Measurements from ENCODE around the gene EYS. TPM values are rescaled to one million over a fixed set of nuclear protein-coding genes. Genes with fewer than 3 reads are reported as not detected.

EYS gene
- total and polyA plus RNA-seq, 3 experiments from 2014 or later: not detected

GRCh38 chr6:64062960-64063683 is 1643.9 kb downstream of the EYS start:
- no peak for DNase-seq
- ChIA-PET CTCF (no interaction called here), POLR2A (no interaction called here)
- Histone ChIP-seq H3K9me3 (ENCODE audit: low read length) (no peaks in the 10 kb centered on the region), H3K4me3 (ENCODE audit: low read length) (no peak overlapping the region), H3K4me1 (ENCODE audit: insufficient read depth, low read length) (no peaks in the 10 kb centered on the region), H3K27me3 (ENCODE audit: insufficient read depth, low read length, poor library complexity, severe bottlenecking) (no peaks in the 10 kb centered on the region), H3K27ac (ENCODE audit: low read depth, low read length) (no peak overlapping the region), H3K36me3 (ENCODE audit: insufficient read depth, low read length) (no peaks in the 10 kb centered on the region)
- Mint-ChIP-seq H3K27ac (no peak overlapping the region), H3K4me1 (no peaks in the 10 kb centered on the region), H3K4me3 (no peak overlapping the region), H3K27me3 (no peaks in the 10 kb centered on the region), H3K9me3 (peaks cover 0 to 29% (median 5%) of the 10 kb centered on the region in 5 donors), H3K36me3 (no peaks in the 10 kb centered on the region)

- Histone ChIP-seq H3K27ac (ENCODE audit: low read depth, low read length) (no peak overlapping the region), H3K27me3 (ENCODE audit: insufficient read depth, low read length, poor library complexity, severe bottlenecking) (no peaks in the 10 kb centered on the region), H3K4me3 (ENCODE audit: low read length) (no peak overlapping the region), H3K9me3 (ENCODE audit: low read length) (no peaks in the 10 kb centered on the region), H3K36me3 (ENCODE audit: insufficient read depth, low read length) (no peaks in the 10 kb centered on the region), H3K4me1 (ENCODE audit: insufficient read depth, low read length) (no peaks in the 10 kb centered on the region)
- Mint-ChIP-seq H3K4me3 (no peak overlapping the region), H3K4me1 (no peaks in the 10 kb centered on the region), H3K27ac (no peak overlapping the region), H3K27me3 (no peaks in the 10 kb centered on the region), H3K36me3 (no peaks in the 10 kb centered on the region), H3K9me3 (peaks cover 0 to 11% (median 5%) of the 10 kb centered on the region in 5 donors)
- ChIA-PET POLR2A (no interaction called here), CTCF (no interaction called here)
- no peak for DNase-seq
These were observed 1652.2 kb downstream of the EYS start for GRCh38 chr6:64054861-64055260.

- POLR2A ChIA-PET: no interaction called here
- Mint-ChIP-seq H3K4me3 (no peak overlapping the region), H3K27ac (no peak overlapping the region), H3K36me3 (no peaks in the 10 kb centered on the region), H3K9me3 (peaks cover 0 to 10% (median 3%) of the 10 kb centered on the region in 5 donors), H3K27me3 (no peaks in the 10 kb centered on the region), H3K4me1 (no peaks in the 10 kb centered on the region)
- H3K9me3 ChIP-seq (ENCODE audit: low read length): no peaks in the 10 kb centered on the region
- CTCF ChIA-PET: no interaction called here
- no peaks in the 10 kb centered on the region for H3K4me1 ChIP-seq (ENCODE audit: insufficient read depth, low read length)
- no peak overlapping the region for H3K27ac ChIP-seq (ENCODE audit: low read depth, low read length)
- no peak overlapping the region for H3K4me3 ChIP-seq (ENCODE audit: low read length)
- no peak for DNase-seq
- no peaks in the 10 kb centered on the region for H3K36me3 ChIP-seq (ENCODE audit: insufficient read depth, low read length)
- H3K27me3 ChIP-seq (ENCODE audit: insufficient read depth, low read length, poor library complexity, severe bottlenecking): no peaks in the 10 kb centered on the region
These were observed 1656.4 kb downstream of the EYS start for GRCh38 chr6:64050590-64050989.

- Histone ChIP-seq H3K4me1 (ENCODE audit: insufficient read depth, low read length) (no peaks in the 10 kb centered on the region), H3K27me3 (ENCODE audit: insufficient read depth, low read length, poor library complexity, severe bottlenecking) (no peaks in the 10 kb centered on the region), H3K27ac (ENCODE audit: low read depth, low read length) (no peak overlapping the region), H3K36me3 (ENCODE audit: insufficient read depth, low read length) (no peaks in the 10 kb centered on the region), H3K4me3 (ENCODE audit: low read length) (no peak overlapping the region), H3K9me3 (ENCODE audit: low read length) (no peaks in the 10 kb centered on the region)
- Mint-ChIP-seq H3K4me1 (no peaks in the 10 kb centered on the region), H3K27me3 (no peaks in the 10 kb centered on the region), H3K27ac (no peak overlapping the region), H3K4me3 (no peak overlapping the region), H3K36me3 (no peaks in the 10 kb centered on the region), H3K9me3 (peaks cover 0 to 8% (median 3%) of the 10 kb centered on the region in 5 donors)
- ChIA-PET POLR2A (no interaction called here), CTCF (no interaction called here)
- no peak for DNase-seq
These were observed 1657.3 kb downstream of the EYS start for GRCh38 chr6:64049736-64050135.

- Histone ChIP-seq H3K9me3 (ENCODE audit: low read length) (no peaks in the 10 kb centered on the region), H3K4me1 (ENCODE audit: insufficient read depth, low read length) (no peaks in the 10 kb centered on the region), H3K4me3 (ENCODE audit: low read length) (no peak overlapping the region), H3K27me3 (ENCODE audit: insufficient read depth, low read length, poor library complexity, severe bottlenecking) (no peaks in the 10 kb centered on the region), H3K36me3 (ENCODE audit: insufficient read depth, low read length) (no peaks in the 10 kb centered on the region), H3K27ac (ENCODE audit: low read depth, low read length) (no peak overlapping the region)
- H3K4me1 Mint-ChIP-seq: no peaks in the 10 kb centered on the region
- H3K36me3 Mint-ChIP-seq: no peaks in the 10 kb centered on the region
- peaks cover 0 to 7% (median 2%) of the 10 kb centered on the region in 5 donors for H3K9me3 Mint-ChIP-seq
- no peaks in the 10 kb centered on the region for H3K27me3 Mint-ChIP-seq
- no peak overlapping the region for H3K27ac Mint-ChIP-seq
- DNase-seq: no peak
- H3K4me3 Mint-ChIP-seq: no peak overlapping the region
- ChIA-PET POLR2A (no interaction called here), CTCF (no interaction called here)
These were observed 1660.2 kb downstream of the EYS start for GRCh38 chr6:64046746-64047208.

DNA sequence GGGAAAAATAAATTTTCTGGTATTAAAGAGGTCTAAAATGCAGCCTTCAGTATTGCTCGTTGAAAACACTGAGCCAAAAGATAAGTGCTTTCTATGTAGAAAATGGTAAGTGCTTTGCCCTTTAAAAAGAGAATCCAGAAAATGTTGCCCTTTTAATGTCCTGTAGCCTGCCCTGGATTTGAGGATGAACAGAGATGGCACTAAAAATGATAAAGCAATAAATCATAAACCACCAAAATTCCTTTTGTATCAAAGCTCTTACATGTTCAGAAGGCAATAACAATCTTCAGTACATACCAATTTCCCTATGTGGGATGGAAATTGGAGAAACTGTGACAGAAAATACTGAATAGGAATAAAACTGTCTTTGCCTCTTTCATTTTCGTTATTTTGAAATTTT is 1665.7 kb downstream of the EYS start:
- no peak for DNase-seq
- Mint-ChIP-seq H3K27ac (no peak overlapping the region), H3K27me3 (no peaks in the 10 kb centered on the region), H3K9me3 (peaks cover 0 to 11% (median 2%) of the 10 kb centered on the region in 5 donors), H3K4me3 (no peak overlapping the region), H3K4me1 (no peaks in the 10 kb centered on the region), H3K36me3 (no peaks in the 10 kb centered on the region)
- H3K4me1 ChIP-seq (ENCODE audit: insufficient read depth, low read length): no peaks in the 10 kb centered on the region
- H3K9me3 ChIP-seq (ENCODE audit: low read length): no peaks in the 10 kb centered on the region
- no peaks in the 10 kb centered on the region for H3K36me3 ChIP-seq (ENCODE audit: insufficient read depth, low read length)
- H3K4me3 ChIP-seq (ENCODE audit: low read length): no peak overlapping the region
- ChIA-PET POLR2A (no interaction called here), CTCF (no interaction called here)
- H3K27me3 ChIP-seq (ENCODE audit: insufficient read depth, low read length, poor library complexity, severe bottlenecking): no peaks in the 10 kb centered on the region
- no peak overlapping the region for H3K27ac ChIP-seq (ENCODE audit: low read depth, low read length)

- Histone ChIP-seq H3K9me3 (ENCODE audit: low read length) (no peaks in the 10 kb centered on the region), H3K4me3 (ENCODE audit: low read length) (no peak overlapping the region), H3K4me1 (ENCODE audit: insufficient read depth, low read length) (no peaks in the 10 kb centered on the region), H3K27me3 (ENCODE audit: insufficient read depth, low read length, poor library complexity, severe bottlenecking) (no peaks in the 10 kb centered on the region), H3K27ac (ENCODE audit: low read depth, low read length) (no peak overlapping the region), H3K36me3 (ENCODE audit: insufficient read depth, low read length) (no peaks in the 10 kb centered on the region)
- Mint-ChIP-seq H3K4me3 (no peak overlapping the region), H3K36me3 (no peaks in the 10 kb centered on the region), H3K27me3 (no peaks in the 10 kb centered on the region), H3K27ac (no peak overlapping the region), H3K9me3 (peaks cover 0 to 17% (median 2%) of the 10 kb centered on the region in 5 donors), H3K4me1 (no peaks in the 10 kb centered on the region)
- ChIA-PET POLR2A (no interaction called here), CTCF (no interaction called here)
- no peak for DNase-seq
These were observed 1666.9 kb downstream of the EYS start for GRCh38 chr6:64040113-64040512.

- Mint-ChIP-seq H3K4me3 (no peak overlapping the region), H3K36me3 (no peaks in the 10 kb centered on the region), H3K27ac (no peak overlapping the region), H3K27me3 (no peaks in the 10 kb centered on the region), H3K4me1 (no peaks in the 10 kb centered on the region), H3K9me3 (peaks cover 0 to 15% (median 4%) of the 10 kb centered on the region in 5 donors)
- POLR2A ChIA-PET: no interaction called here
- H3K27ac ChIP-seq (ENCODE audit: low read depth, low read length): no peak overlapping the region
- H3K9me3 ChIP-seq (ENCODE audit: low read length): no peaks in the 10 kb centered on the region
- H3K27me3 ChIP-seq (ENCODE audit: insufficient read depth, low read length, poor library complexity, severe bottlenecking): no peaks in the 10 kb centered on the region
- CTCF ChIA-PET: no interaction called here
- no peak overlapping the region for H3K4me3 ChIP-seq (ENCODE audit: low read length)
- H3K36me3 ChIP-seq (ENCODE audit: insufficient read depth, low read length): no peaks in the 10 kb centered on the region
- no peak for DNase-seq
- no peaks in the 10 kb centered on the region for H3K4me1 ChIP-seq (ENCODE audit: insufficient read depth, low read length)
These were observed 1669.6 kb downstream of the EYS start for GRCh38 chr6:64037427-64037826.

All from CD8-positive, alpha-beta memory T cell (primary cell).